GM18907 (cell line): ENCODE data around the gene CBFA2T2.

ENCODE experiments used
- ATAC-seq: cut with Tn5 transposase; IDR thresholded peaks from one replicate; pipeline ENCODE4 v1.9.1; 2021; ENCODE audit warnings: mild to moderate bottlenecking, moderate library complexity; ENCODE audit not compliant: unreplicated experiment

Gene CBFA2T2

DNA sequence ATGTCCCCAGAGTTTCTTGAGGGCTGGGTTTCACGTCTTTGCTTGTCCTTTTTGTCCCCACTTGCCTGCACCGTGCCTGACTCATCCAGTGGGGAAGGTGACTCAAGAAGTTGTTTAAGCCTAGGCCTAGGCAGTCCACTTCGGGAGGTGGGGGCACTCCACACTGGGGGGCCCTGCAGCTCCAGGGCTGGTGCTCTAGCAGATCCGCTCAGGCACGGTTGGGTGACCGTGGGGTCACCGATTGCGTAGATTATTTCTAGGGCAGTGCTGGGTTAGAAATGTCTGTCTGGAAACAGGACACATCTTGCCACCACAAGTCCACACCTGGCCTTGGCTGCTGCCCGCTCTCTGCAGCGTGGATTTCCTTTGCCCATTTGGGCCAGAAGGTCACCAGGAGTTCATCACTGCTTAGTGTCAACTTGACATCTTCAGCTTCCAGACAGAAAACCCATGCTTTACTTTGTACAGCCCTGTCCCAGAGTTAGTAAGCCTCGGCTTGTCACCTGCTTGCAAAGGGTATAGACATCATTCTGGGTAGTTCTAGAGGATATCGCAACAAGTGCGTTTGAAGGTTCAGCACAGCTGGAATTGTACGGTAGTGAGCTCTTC lies 158.6 kb downstream of the CBFA2T2 start:
- ATAC-seq = no peak

DNA sequence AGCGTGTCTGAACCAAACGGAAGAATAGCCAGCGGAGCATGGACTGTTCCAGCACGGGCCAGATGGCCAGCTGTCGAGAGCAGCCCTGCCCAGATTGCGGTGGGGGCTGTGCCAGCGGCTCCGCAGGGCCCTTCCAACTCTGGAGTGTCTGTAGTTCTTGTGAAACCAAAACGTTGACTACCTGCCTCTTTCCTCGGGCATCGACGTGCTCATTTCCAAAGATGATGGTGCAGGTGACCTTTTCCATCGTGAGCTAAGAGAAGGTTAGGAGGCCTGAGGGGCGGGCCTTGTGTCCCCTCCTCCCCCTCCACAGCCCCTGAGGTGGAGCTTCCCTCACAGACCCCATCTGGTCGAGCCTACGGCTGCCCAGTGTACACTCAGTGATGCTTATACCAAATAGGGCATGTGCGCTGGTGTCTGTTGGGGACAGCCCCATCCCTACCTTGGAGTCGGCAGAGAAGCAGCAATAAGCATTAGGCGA lies 159.3 kb downstream of the CBFA2T2 start:
- ATAC-seq = no peak

DNA sequence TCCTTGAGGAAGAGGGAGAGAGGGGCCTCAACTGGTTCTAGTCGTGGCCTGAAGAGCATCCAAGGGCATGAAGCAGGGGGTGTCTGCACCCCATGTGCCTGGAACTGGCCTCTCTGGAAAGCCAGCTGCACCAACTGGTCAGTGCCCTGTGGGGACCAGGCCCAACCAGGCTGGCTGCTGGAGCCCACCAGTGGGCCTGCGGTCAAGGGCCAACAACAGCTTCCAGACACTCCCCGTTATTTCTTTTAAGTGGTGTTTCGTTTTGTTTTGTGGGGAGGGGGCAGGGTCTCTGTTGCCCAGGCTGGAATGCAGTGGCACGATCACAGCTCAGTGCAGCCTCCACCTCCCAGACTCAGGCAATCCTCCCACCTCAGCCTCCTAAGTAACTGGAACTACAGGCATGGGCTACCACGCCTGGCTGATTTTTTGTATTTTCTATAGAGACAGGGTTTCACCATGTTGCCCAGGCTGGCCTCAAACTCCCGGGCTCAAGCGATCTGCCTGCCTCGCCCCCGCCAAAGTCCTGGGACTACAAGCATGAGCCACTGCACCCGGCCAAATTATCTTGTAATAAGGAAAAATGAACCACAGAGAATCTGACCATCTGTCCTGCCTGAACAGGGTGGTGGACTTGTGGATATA lies 160.3 kb downstream of the CBFA2T2 start:
- no peak for ATAC-seq

DNA sequence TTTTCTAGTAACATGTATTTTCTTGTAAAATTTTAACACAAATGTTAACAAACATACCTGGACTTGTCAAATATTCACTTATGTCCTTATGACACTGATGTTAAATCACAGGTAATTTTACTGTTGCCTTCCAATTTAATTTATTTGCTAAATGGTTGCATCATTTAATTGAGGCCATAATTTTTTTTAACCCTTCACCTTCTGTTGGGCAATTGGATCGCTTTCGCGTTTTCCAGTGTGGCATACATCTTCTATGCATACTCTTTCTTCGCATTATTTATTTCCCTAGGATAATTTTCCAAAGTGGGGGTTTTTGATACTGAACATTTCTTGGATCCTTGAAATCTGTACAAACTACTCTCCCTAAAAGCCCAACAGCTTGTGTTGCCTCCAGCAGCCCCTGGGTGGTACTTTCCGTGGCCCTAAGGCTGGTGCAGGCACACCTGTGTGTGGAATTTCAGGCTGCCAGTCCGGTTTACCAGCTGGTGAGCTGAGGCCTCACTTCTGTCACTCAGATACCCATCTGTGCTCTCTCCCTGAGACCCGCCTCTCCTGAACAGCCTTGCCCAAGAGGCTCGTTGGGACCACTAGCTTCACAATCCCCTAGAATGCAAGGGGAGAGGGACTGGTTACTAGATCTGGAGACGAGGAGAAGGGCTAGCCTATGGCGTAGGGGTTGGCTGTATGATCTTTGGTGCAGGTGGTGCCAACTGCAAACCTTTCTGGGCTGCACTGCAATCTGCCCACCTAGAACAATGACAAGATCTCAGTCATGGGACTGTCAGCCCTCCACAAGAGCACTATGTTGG lies 161.1 kb downstream of the CBFA2T2 start:
- no peak for ATAC-seq

DNA sequence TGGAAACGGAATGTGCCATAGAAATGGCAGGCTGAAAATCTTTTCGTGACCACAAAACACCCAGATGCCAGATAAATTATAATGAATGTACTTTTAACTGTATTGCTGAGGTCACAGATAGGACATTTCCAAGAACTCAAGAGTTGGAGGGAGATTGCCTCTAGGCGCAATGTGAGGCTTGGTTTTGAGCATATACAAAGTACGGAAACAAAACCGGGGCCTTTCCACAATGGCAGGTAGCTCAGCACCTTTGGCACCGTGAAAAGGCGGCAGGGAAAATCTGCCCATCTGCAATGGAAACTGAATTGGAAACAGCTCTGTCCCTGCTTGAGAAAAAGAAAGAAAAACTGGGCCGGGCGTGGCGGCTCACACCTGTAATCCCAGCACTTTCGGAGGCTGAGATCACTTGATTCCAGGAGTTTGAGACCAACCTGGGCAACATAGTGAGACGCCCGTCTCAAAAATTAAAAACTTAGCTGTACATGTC lies 161.7 kb downstream of the CBFA2T2 start:
- no peak for ATAC-seq

DNA sequence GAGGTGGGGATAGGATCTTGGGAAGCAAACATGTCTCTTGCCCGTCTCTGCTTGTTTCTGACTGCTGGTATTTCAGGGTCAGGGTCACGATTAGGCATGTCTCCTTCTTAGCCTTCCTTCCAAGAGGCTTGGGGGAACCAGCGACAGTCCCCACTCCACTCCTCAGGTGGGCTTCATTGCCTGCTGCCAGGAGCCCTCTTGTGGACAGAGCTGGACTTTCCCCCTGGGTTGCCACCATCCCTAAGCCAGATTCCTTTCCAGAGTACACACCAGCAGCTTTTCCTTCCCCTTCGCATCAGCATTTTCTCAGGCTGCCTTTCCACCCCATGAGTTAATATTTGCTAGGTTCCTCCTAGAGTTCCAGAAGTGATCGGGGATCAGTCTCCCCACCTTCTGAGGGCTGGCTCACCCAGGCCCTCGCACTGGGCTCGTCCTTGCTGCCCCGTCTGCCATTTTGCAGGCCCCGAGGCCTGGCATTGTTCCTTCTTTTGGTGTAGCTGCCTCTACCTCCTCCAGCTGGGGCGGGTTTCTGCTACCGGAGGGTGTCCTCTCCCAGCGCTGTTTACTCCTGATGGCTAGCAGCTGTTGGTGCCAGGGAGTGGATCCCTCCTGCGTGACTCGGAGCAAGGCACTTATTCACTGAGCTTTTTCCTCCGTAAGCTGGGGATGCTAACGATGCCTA lies 163.5 kb downstream of the CBFA2T2 start:
- no peak for ATAC-seq

DNA sequence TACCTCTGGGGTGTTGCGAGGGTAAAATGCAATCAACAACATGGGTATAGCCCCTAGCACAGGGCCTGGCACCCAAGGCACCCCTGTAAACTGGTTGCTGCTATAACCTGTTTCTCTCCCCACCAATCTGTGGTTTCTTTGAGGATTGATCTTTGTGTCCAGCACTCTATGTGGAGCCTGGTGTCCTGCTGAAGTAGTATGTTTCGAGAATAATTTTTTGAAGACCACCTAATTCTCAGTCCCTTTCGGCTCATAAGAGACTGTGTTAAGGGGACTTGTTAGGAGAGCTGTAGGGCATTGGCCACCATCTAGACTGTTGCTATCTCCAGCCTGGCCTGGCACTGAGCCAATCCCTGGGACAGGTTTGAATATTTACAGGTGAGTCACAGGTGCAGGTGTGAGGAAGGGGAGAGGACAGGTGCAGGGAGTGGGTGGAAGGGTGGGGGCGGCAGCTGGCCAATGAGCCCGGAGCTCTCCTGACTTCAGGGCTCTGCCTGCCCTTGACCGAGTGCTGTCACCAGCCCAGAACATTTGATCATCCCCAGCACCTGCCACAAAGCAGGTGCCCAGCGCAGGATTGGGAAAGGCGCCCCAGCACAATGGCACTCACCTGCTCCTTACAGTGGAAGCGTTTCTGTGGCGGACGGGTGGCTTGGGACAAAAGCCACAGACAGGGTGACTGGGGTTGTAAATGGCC lies 164.2 kb downstream of the CBFA2T2 start:
- no peak for ATAC-seq

DNA sequence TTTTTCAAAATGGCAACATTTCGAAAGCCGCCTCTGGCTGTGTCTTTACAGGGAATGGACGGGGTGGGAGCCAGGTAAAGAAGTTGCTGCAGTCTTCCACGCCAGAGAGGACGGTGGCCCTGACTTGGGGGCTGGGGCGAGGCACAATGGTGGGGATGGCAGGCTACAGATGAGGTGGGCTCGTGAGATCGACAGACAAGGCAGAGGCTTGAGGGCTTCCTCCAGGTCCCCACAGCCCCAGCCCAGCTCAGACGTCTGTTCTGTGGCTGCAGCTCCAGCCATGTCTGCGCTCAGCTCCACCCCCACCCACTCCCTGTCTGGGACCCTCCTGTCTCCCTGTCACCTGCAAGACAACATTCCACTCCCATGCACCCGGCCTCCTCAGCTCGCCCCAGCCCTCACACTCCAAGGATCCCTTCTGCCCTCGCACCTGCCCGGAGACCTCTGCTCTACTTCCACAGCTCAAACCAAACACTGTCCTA lies 164.8 kb downstream of the CBFA2T2 start:
- ATAC-seq = no peak

DNA sequence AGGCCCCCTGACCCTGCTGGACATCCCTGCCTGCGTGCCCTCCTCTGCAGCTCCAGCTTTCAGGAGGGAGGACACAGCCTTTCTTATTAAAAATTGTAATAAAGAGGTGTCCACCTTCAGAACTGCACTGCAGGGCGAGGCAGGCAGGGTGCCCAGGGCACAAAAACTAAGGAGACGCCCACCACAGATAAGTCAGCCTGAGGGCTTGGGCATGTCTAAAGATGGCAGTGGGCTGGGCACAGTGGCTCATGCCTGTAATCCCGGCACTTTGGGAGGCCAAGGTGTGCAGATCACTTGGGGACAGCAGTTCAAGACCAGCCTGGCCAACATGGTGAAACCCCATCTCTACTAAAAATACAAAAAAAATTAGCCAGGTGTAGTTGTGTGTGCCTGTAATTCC lies 165.3 kb downstream of the CBFA2T2 start:
- ATAC-seq = no peak

DNA sequence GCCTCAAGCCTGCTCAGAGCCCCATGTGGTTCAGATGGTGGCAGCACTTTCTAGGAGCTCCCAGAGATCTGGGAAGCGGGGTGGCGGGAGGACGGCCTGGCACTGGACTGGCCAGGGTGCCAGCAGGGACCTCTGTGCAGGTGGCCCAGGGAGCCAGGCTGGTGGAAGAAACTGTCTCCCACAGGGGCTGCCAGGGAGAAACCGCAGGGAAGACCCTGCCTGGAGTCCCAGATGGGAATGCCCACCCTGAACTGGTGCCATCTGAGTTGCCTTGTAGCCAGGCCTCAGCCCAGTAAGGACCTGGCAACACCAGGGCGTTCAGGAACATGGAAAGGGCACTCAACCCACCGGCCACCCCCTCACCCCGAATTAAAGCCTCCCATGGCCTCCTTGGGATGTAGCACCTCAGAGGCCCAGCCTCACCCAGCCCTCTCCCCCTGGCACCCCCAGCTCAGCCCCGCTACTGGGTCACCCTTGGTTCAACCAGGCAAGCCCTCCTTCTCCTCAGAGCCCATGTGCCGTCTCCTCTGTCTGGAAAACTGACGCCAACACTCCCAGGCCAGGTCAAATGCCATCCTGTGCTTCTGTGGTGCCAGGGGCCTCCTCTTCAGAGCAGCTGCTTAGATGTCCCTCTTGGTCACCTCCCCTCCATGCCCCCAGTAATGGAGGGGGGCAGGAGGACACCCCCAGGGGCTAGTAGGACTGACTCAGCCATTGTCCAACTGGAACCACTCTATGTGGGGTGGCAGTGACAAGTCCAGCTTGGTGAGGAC lies 166.3 kb downstream of the CBFA2T2 start:
- no peak for ATAC-seq

DNA sequence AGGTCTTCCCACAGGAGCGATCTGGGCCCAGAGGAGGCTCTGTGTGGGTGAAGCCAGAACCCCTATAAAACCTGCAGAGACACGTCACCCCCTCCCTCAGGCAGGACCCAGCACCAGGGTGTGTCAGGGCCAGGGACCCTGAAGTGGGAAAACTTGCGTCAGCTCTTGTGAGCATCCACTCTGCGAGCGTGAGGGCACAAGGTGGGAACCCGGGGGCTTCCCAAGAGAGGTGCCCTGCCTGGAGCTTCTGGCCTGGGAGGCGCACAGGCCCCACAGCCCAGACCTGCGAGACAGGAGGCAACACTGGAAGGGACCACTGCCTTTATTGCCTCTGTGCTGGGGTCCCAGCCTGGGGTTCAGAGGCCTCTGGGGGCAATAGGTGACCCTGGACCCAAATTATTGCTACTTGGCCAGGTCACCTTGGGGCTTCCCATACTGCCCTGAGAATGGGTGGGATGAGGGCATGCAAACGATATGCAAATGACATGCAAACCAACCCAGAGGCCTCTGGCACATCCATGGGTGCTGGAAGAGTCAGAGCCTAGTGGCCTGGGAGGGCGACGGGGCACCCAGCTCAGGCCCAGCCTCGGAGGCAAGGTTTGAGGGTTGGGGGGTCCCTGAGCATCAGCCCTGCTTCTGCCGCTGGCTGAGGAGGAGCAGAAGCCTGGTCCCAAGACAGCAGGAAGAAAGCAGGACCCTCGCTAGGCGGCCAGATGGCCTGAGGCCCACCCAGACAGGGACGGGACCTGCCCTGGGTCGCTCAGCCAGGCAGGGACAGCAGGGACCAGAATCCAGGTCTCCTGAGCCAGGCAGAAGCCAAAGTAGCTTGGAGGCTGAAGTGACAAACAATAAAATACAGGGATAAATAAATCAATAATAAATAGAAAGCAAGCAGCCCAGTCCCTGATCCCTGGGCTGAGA lies 167.1 kb downstream of the CBFA2T2 start:
- no peak for ATAC-seq

DNA sequence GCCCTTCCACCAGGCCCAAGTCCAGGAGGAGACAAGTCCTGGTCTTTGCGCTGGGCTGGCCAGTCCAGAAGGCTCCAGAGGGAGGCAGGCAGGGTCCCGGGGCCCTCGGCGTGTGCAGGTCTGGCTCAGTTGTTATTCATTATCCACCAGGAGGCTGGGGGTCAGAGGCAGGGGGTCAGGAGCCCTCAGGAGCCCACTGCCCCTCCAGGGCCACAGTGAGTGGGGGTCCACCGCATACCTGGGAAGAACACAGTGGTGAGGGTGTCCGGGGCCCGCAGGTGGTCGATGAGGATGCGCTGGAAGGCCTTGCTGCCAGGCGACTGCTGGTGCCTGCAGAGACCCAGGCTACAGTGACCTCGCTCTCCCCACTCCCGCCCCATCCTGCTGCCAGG lies 167.8 kb downstream of the CBFA2T2 start:
- no peak for ATAC-seq

DNA sequence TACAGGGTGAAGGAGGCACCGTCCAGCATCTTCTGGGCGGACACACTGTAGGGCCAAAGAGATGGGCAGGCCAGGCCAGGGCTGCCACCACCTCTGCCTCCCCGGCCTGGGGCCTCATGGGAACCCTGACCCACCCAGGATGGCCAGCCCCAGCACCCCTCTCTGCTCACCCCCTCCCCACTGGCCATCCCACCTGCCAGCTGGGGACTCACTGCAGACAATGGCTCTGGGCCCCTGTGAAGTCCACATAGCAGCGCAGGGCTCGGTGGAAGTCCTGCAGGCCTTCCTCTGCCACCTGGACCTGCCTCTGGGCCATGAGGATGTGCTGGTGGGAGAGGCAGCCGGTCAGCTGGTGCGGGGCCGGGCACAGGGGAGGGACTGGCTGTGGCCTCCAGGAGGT lies 168.6 kb downstream of the CBFA2T2 start:
- no peak for ATAC-seq

DNA sequence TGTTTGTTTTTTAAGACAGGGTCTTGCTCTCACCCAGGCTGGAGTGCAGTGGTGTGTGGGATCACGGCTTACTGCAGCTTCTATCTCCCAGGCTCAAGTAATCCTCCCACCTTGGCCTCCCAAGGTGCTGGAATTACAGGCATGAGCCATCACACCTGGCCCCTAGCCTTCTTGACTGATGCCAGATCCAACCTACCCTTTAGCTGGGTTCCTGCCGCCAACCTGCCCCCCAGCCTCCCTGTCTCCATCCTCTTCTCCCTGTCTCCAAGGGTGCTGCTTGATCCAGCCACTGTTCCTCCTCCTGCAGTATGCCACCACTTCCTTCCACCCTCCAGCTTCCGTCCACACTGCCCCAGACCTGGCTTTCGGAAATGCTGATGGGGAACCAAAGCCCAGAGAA lies 169.0 kb downstream of the CBFA2T2 start:
- no peak for ATAC-seq

DNA sequence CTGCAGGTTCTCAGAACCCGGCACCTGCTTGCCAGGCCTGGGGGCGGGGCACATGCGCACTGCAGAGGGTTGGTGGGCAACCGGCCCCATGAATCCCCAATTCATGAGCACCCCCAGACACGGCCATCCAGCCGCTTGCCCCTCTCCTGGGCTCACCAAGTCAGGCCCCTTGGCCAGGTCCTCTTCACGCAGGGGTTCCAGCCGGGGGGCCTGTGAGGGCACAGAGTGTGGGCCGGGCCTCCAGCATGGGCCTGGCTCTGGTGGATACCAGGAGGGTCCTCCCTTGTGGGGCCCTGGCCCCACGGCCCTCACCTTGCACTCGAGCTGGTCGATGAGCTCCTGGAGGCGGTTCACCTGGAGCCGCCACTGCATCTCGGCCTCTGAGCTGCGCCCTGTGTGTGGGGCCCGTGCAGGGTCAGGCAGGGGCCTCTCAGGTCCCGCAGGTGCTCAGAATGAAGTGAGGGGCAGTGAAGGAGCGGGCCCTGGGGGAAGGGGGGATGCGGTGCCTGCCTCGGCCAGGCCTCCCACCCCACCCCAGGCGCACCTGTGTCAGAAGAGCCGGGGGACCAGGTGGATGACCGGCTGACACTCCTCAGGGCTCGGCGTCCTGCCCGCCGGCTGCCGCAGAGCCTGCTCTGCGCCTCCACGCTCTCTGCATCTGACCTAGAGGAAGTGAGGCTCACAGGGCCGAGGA lies 169.6 kb downstream of the CBFA2T2 start:
- ATAC-seq = no peak

DNA sequence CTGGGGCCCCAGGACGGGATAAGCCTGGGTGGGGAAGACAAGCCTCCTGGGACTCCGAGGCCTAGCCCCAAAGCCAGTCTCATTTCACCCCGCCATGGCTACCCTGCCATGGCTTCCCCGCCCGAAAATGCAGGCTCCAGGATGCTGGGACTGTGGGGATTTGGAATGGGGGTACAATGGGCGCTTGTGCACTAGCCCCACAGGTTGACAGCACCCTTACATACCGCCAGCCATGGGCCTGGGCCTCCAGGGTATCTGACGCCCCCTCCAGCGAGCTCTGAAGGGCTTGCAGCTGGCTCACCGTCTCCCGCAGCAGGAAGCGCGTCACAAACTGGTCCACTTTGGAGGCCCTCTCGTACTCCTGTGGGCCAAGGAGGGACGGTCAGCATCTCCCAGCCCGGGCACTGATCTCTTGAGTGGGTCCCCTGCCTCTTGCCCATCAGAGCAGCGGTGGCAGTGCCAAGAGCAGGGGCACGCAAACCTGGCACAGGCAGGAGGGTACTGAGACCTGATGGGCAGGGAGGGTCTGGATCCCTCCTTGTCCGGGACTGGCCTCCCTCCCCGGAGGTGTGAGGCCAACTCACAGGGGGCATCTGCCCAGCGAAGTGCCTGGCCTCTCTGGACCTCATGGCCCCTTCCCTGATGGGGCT lies 170.3 kb downstream of the CBFA2T2 start:
- ATAC-seq = no peak

DNA sequence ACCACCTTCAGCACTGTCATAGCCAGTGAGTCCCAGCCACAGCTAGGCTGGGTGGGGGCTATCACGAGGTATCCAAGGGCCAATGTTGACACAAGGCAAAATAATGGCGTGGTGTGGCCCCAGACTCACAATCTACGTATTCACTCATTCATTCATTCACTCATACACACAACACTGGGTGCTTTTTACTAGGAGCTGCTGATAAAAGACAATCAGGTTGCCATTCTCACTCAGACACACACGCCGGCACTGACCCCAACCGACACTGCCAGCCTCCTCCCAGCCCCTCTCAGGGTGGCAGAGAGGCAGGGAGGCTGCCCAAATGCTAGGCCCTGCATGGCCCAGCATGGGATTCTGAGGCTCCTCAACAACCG lies 170.8 kb downstream of the CBFA2T2 start:
- ATAC-seq = no peak

DNA sequence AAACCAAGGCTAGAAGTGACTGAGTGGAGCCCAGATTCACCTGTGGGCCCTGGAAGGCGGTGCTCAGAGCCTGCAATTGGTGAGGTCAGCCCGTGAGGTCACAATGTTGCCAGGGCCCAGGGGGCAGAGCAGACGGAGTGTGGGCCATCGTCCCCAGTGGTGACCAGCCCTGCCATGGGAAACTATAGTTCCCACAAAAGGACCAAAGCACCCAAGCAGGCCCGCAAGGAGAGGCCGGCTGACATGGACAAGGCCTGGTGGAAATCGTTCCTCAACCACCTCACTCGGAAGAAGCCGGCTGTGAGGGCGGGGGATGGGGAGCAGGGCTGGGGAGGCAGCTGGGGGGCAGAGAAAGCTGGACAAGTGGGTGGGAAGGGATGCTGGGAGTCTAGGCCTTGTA lies 172.3 kb downstream of the CBFA2T2 start, which contains the start of gene C20orf144:
Gene C20orf144 (plus strand): TSS at position 156 of the 400 bp plus-strand sequence. CDS start 19 bp downstream, at position 175.
- no peak for ATAC-seq
